Neuronal stem cell (in vitro differentiated cells): ENCODE data around the gene ADGRL3.

Experiments
- DNase-seq: peaks from one replicate; pipeline ENCODE4 v3.0.0-alpha.2; 2013; ENCODE audit warnings: low spot score
- H2AFZ ChIP-seq: one replicate; pipeline ENCODE4 v1.6.1; 2013; ENCODE audit warnings: mild to moderate bottlenecking, low read length, inconsistent platforms
- H2AK5ac ChIP-seq: 2 replicates; pipeline ENCODE4 v1.6.1; 2013; ENCODE audit warnings: low read depth, mild to moderate bottlenecking, inconsistent platforms, low read length, moderate library complexity, mixed read lengths
- H2BK120ac ChIP-seq: 2 replicates; pipeline ENCODE4 v1.6.1; 2013; ENCODE audit warnings: low read depth, mild to moderate bottlenecking, inconsistent platforms, low read length, moderate library complexity, mixed read lengths
- H2BK12ac ChIP-seq: one replicate; pipeline ENCODE4 v1.6.1; 2013; ENCODE audit warnings: low read length, inconsistent platforms
- H2BK15ac ChIP-seq: 2 replicates; pipeline ENCODE4 v1.6.1; 2013; ENCODE audit warnings: mild to moderate bottlenecking, low read length, inconsistent platforms, mixed read lengths
- H2BK5ac ChIP-seq: one replicate; pipeline ENCODE4 v1.6.1; 2013; ENCODE audit warnings: inconsistent platforms, mild to moderate bottlenecking, low read length, moderate library complexity
- H3K14ac ChIP-seq: one replicate; pipeline ENCODE4 v1.6.1; 2013; ENCODE audit warnings: low read length, inconsistent platforms
- H3K18ac ChIP-seq: 2 replicates; pipeline ENCODE4 v1.6.1; 2013; ENCODE audit warnings: low read length, inconsistent platforms
- H3K23ac ChIP-seq: 2 replicates; pipeline ENCODE4 v1.6.1; 2013; ENCODE audit warnings: low read depth, mild to moderate bottlenecking, mixed read lengths, low read length, inconsistent platforms; ENCODE audit not compliant: poor library complexity
- H3K27ac ChIP-seq: replicated peaks from 3 replicates; pipeline ENCODE4 v1.5.1; 2013; ENCODE audit warnings: low read length, inconsistent platforms
- H3K27me3 ChIP-seq, 3 experiments: 2 replicates each; pipeline ENCODE4 v1.6.1; 2013; ENCODE audit warnings: low read length in 3 of 3, mild to moderate bottlenecking in 2 of 3, inconsistent platforms in 1 of 3, low read depth in 1 of 3, mixed read lengths in 1 of 3, moderate library complexity in 1 of 3; ENCODE audit not compliant: control insufficient read depth in 3 of 3, insufficient read depth in 3 of 3
- H3K36me3 ChIP-seq, 2 donors: replicated peaks in 1 of 2; 2 replicates each; pipeline ENCODE4 v1.6.1; 2013; ENCODE audit warnings: low read length in 2 of 2; ENCODE audit not compliant: control insufficient read depth in 2 of 2, insufficient read depth in 2 of 2
- H3K4ac ChIP-seq: 2 replicates; pipeline ENCODE4 v1.6.1; 2013; ENCODE audit warnings: inconsistent platforms, mild to moderate bottlenecking, low read length, moderate library complexity
- H3K4me1 ChIP-seq, 2 donors: 1 replicate in 1 of 2; 2 replicates in 1 of 2; pipeline ENCODE4 v1.6.1; 2013; ENCODE audit warnings: low read length in 2 of 2, low read depth in 1 of 2; ENCODE audit not compliant: control insufficient read depth in 2 of 2, insufficient read depth in 1 of 2
- H3K4me2 ChIP-seq: one replicate; pipeline ENCODE4 v1.6.1; 2013; ENCODE audit warnings: mild to moderate bottlenecking, low read length, inconsistent platforms; ENCODE audit not compliant: insufficient read depth, poor library complexity, severe bottlenecking
- H3K4me3 ChIP-seq, 2 donors: 2 replicates each; pipeline ENCODE4 v1.5.1; 2013; ENCODE audit warnings: low read length in 2 of 2, mild to moderate bottlenecking in 2 of 2, inconsistent platforms in 1 of 2, moderate library complexity in 1 of 2
- H3K79me1 ChIP-seq: one replicate; pipeline ENCODE4 v1.6.1; 2013; ENCODE audit warnings: low read depth, mild to moderate bottlenecking, inconsistent platforms, low read length, moderate library complexity
- H3K9ac ChIP-seq: one replicate; pipeline ENCODE4 v1.6.1; 2013; ENCODE audit warnings: mild to moderate bottlenecking, low read depth, low read length, inconsistent platforms; ENCODE audit not compliant: poor library complexity
- H3K9me3 ChIP-seq, 2 donors: replicated peaks in 1 of 2; 2 replicates each; pipeline versions ENCODE3 to v1.6.1; 2013; ENCODE audit warnings: low read length in 2 of 2, mild to moderate bottlenecking in 2 of 2, inconsistent platforms in 1 of 2, low read depth in 1 of 2, mixed read lengths in 1 of 2, moderate library complexity in 1 of 2; ENCODE audit not compliant: control insufficient read depth in 2 of 2, insufficient read depth in 1 of 2
- H4K8ac ChIP-seq: one replicate; pipeline ENCODE4 v1.6.1; 2013; ENCODE audit warnings: low read depth, mild to moderate bottlenecking, inconsistent platforms, low read length, moderate library complexity
- H4K91ac ChIP-seq: one replicate; pipeline ENCODE4 v1.6.1; 2013; ENCODE audit warnings: low read length, low read depth, mild to moderate bottlenecking, inconsistent platforms; ENCODE audit not compliant: poor library complexity
- WGBS, 2 donors: extraction: QIAGEN DNeasy Blood & Tissue Kit; methylation state at CpG; one replicate each; pipeline ENCODE4 v1.1.7; 2013; ENCODE audit warnings: missing lambda C conversion rate in 2 of 2, mixed read lengths in 1 of 2; ENCODE audit not compliant: insufficient read length in 2 of 2, insufficient replicate concordance in 1 of 2; ENCODE audit errors: extremely low coverage in 2 of 2; 5-methylcytosine and 5-hydroxymethylcytosine counted together

Gene ADGRL3

GRCh38 chr4:61182915-61183314 lies 17.2 kb upstream of the ADGRL3 start:
- no peak overlapping the region for H2BK15ac ChIP-seq
- H3K9me3 ChIP-seq, result peaks cover 5 to 13% of the 10 kb centered on the region in 2 donors
- H2AFZ ChIP-seq, result no peak overlapping the region
- H4K91ac ChIP-seq, result no peak overlapping the region
- no peak overlapping the region for H3K14ac ChIP-seq
- H3K23ac ChIP-seq, result no peak overlapping the region
- no peak overlapping the region for H3K9ac ChIP-seq
- no peak overlapping the region for H3K4me2 ChIP-seq
- H2BK12ac ChIP-seq, result no peak overlapping the region
- WGBS, 2 donors, result no CpG with 5 or more reads among the region's 1 CpG
- no peak overlapping the region for H2BK5ac ChIP-seq
- DNase-seq, result no peak
- no peak overlapping the region for H3K18ac ChIP-seq
- H3K27me3 ChIP-seq, result no peaks in the 10 kb centered on the region
- no peaks in the 10 kb centered on the region for H3K4me1 ChIP-seq
- no peak overlapping the region for H3K4ac ChIP-seq
- H2AK5ac ChIP-seq, result no peak overlapping the region
- H2BK120ac ChIP-seq, result no peak overlapping the region
- H3K27ac ChIP-seq, result no peak overlapping the region
- no peaks in the 10 kb centered on the region for H3K79me1 ChIP-seq
- no peak overlapping the region for H4K8ac ChIP-seq
- H3K36me3 ChIP-seq, result no peaks in the 10 kb centered on the region
- no peak overlapping the region for H3K4me3 ChIP-seq

DNA sequence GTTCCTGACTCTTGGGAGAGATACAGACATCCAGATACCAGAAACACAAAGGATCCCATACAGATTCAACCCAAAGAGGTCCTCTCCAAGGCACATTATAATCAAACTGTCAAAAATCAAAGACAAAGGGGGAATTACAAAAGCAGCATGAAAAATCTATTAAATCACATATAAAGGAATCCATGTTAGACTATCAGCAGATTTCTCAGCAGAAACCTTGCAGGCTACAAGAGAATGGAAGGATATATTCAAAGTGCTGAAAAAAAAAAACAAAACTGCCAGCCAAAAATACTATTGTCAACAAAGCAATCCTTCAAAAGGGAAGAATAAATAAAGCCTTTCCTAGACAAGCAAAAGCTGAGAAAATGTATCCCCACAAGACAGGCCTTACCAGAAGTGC lies 14.8 kb upstream of the ADGRL3 start:
- no peak overlapping the region for H3K27ac ChIP-seq
- no peak overlapping the region for H3K4me2 ChIP-seq
- H3K9ac ChIP-seq, result no peak overlapping the region
- no peak overlapping the region for H3K4me3 ChIP-seq
- H3K23ac ChIP-seq, result no peak overlapping the region
- H3K14ac ChIP-seq, result no peak overlapping the region
- peaks cover 5 to 13% of the 10 kb centered on the region in 2 donors for H3K9me3 ChIP-seq
- H2BK5ac ChIP-seq, result no peak overlapping the region
- H2AFZ ChIP-seq, result no peak overlapping the region
- no peaks in the 10 kb centered on the region for H3K79me1 ChIP-seq
- no peak overlapping the region for H3K18ac ChIP-seq
- H3K27me3 ChIP-seq, result no peaks in the 10 kb centered on the region
- no peak overlapping the region for H2BK12ac ChIP-seq
- H2BK15ac ChIP-seq, result no peak overlapping the region
- no peak for DNase-seq
- H3K4ac ChIP-seq, result no peak overlapping the region
- no peak overlapping the region for H4K8ac ChIP-seq
- no peaks in the 10 kb centered on the region for H3K36me3 ChIP-seq
- H2AK5ac ChIP-seq, result no peak overlapping the region
- H2BK120ac ChIP-seq, result no peak overlapping the region
- no peaks in the 10 kb centered on the region for H3K4me1 ChIP-seq
- no peak overlapping the region for H4K91ac ChIP-seq

GRCh38 chr4:61192392-61192791 lies 7.7 kb upstream of the ADGRL3 start:
- Histone ChIP-seq H3K79me1 (no peaks in the 10 kb centered on the region), H3K27me3 (no peaks in the 10 kb centered on the region), H3K36me3 (no peaks in the 10 kb centered on the region), H2BK5ac (no peak overlapping the region), H4K8ac (no peak overlapping the region), H3K4me1 (no peaks in the 10 kb centered on the region), H3K4ac (no peak overlapping the region), H3K4me3 (no peak overlapping the region), H4K91ac (no peak overlapping the region), H3K27ac (no peak overlapping the region), H2AFZ (no peak overlapping the region), H3K9me3 (no peaks in the 10 kb centered on the region), H2BK12ac (no peak overlapping the region), H3K9ac (no peak overlapping the region), H2BK15ac (no peak overlapping the region), H3K18ac (no peak overlapping the region), H2AK5ac (no peak overlapping the region), H3K4me2 (no peak overlapping the region), H2BK120ac (no peak overlapping the region), H3K23ac (no peak overlapping the region), H3K14ac (no peak overlapping the region)
- no CpG with 5 or more reads among the region's 2 CpGs for WGBS, 2 donors
- DNase-seq, result no peak

- H3K4me3 ChIP-seq, result no peak overlapping the region
- no peak overlapping the region for H2AFZ ChIP-seq
- no peak overlapping the region for H2BK5ac ChIP-seq
- H4K8ac ChIP-seq, result no peak overlapping the region
- no peak overlapping the region for H3K23ac ChIP-seq
- H3K79me1 ChIP-seq, result no peaks in the 10 kb centered on the region
- no peaks in the 10 kb centered on the region for H3K9me3 ChIP-seq
- no peak for DNase-seq
- no peak overlapping the region for H3K14ac ChIP-seq
- H4K91ac ChIP-seq, result no peak overlapping the region
- H2BK12ac ChIP-seq, result no peak overlapping the region
- H3K27ac ChIP-seq, result no peak overlapping the region
- H3K36me3 ChIP-seq, result no peaks in the 10 kb centered on the region
- no peak overlapping the region for H2BK15ac ChIP-seq
- no peaks in the 10 kb centered on the region for H3K27me3 ChIP-seq
- H2BK120ac ChIP-seq, result no peak overlapping the region
- H3K18ac ChIP-seq, result no peak overlapping the region
- H2AK5ac ChIP-seq, result no peak overlapping the region
- no peak overlapping the region for H3K9ac ChIP-seq
- H3K4me1 ChIP-seq, result no peaks in the 10 kb centered on the region
- H3K4me2 ChIP-seq, result no peak overlapping the region
- H3K4ac ChIP-seq, result no peak overlapping the region
- no CpG with 5 or more reads among the region's 4 CpGs for WGBS, 2 donors
These were observed 6.3 kb upstream of the ADGRL3 start for GRCh38 chr4:61193863-61194262.
